ENCODE results near the gene NUDT11.
"Not testable (repeated sequence)": the region's sequence is repeated elsewhere in the genome, so short reads cannot be mapped to it uniquely, and the experiment has no call there.

Gene NUDT11

GRCh38 chrX:51496501-51497291, at the start of gene NUDT11:
Gene NUDT11 (minus strand): TSS chrX:51496592. CDS start chrX:51496444, 148 bp downstream.
- DNase-seq = peak; percentile 35 to 39

- no peak for DNase-seq
Measured at GRCh38 chrX:51520393-51520792, 24.0 kb upstream of the NUDT11 start.

- not testable (repeated sequence) for DNase-seq
Measured at GRCh38 chrX:51519131-51519530, 22.7 kb upstream of the NUDT11 start.

- DNase-seq = no peak
Measured at GRCh38 chrX:51507551-51507950, 11.2 kb upstream of the NUDT11 start.

GRCh38 chrX:51495701-51496488, 497 bp downstream of the NUDT11 start:
- DNase-seq = not testable (repeated sequence)

- no peak for DNase-seq
Measured at GRCh38 chrX:51494409-51494808, 2.0 kb downstream of the NUDT11 start.

GRCh38 chrX:51487960-51488267, 8.5 kb downstream of the NUDT11 start:
- DNase-seq = no peak

GRCh38 chrX:51484616-51485015, 11.8 kb downstream of the NUDT11 start:
- no peak for DNase-seq

GRCh38 chrX:51482411-51482810, 14.0 kb downstream of the NUDT11 start:
- not testable (repeated sequence) for DNase-seq

- DNase-seq = no peak
Measured at GRCh38 chrX:51476930-51477329, 19.5 kb downstream of the NUDT11 start.

GRCh38 chrX:51463322-51463721, 33.1 kb downstream of the NUDT11 start:
- no peak for DNase-seq

- DNase-seq = peak in 1 of 2 donors; percentile 39
Measured at GRCh38 chrX:51461053-51462044, 35.0 kb downstream of the NUDT11 start.

- DNase-seq = no peak
Measured at GRCh38 chrX:51459125-51459524, 37.3 kb downstream of the NUDT11 start.

- DNase-seq = no peak
Measured at GRCh38 chrX:51456814-51457213, 39.6 kb downstream of the NUDT11 start.

- no peak for DNase-seq
Measured at GRCh38 chrX:51456246-51456645, 40.1 kb downstream of the NUDT11 start.

GRCh38 chrX:51440365-51440764, 56.0 kb downstream of the NUDT11 start:
- no peak for DNase-seq
